GM12878 (cell line): ENCODE measurements around the gene SARDH. TPM values are rescaled to one million over a fixed set of nuclear protein-coding genes. Genes with fewer than 3 reads are reported as not detected.

ENCODE experiments used
- ATAC-seq: fragments of 200-7000 bp; cut with Tn5 transposase; 3 replicates; pipeline ENCODE4 v1.9.1; 2020; ENCODE audit warnings: mild to moderate bottlenecking, moderate library complexity
- BruUV-seq: library from RNA; stranded (reverse); fragments of 400-500 nt; replicated peaks from 2 replicates; lab custom pipeline; 2021; lab: Mats Ljungman, UMichigan
- CTCF ChIA-PET: fragments of 300-600 bp; sonication (Branson Sonifier 250); formaldehyde crosslinking; extraction: SDS; loops from one replicate; lab custom pipeline; 2021; ENCODE audit warnings: inconsistent platforms; lab: Yijun Ruan, JAX
- POLR2A ChIA-PET: fragments of 350-600 bp; formaldehyde crosslinking; extraction: SDS; loops from one replicate; lab custom pipeline; 2021; ENCODE audit warnings: inconsistent platforms; lab: Charles Lee
- RAD21 ChIA-PET: fragments of 300-600 bp; sonication (Branson Sonifier 250); formaldehyde crosslinking; loops from one replicate; lab custom pipeline; 2023; ENCODE audit warnings: antibody characterized with exemption; ENCODE audit not compliant: unreplicated experiment; lab: Charles Lee
- SMC1A ChIA-PET: fragments of 300-600 bp; sonication (Branson Sonifier 250); formaldehyde crosslinking; loops from one replicate; lab custom pipeline; 2023; ENCODE audit not compliant: unreplicated experiment, uncharacterized antibody; lab: Charles Lee
- DNase-seq: peaks from one replicate; pipeline ENCODE4 v3.0.0-alpha.2; 2011; ENCODE audit warnings: low read depth, low spot score
- FAIRE-seq: peaks from 3 replicates; lab custom pipeline; 2011; peaks lifted over from hg19 to GRCh38; lab: Jason Lieb, UNC
- H2AFZ ChIP-seq: 2 replicates; pipeline ENCODE4 v1.6.0; 2011; ENCODE audit warnings: low read depth, low read length, control low read depth; ENCODE audit not compliant: control insufficient read depth
- H3K27ac ChIP-seq: 2 replicates; pipeline ENCODE4 v1.5.1; 2011; ENCODE audit warnings: control low read depth; ENCODE audit not compliant: control insufficient read depth, insufficient read depth
- H3K27me3 ChIP-seq, 2 experiments: replicated peaks in 1 of 2; 2 replicates each; pipeline versions ENCODE4 v1.6.0 to v1.6.1; 2011; ENCODE audit warnings: low read length in 1 of 2; ENCODE audit not compliant: control insufficient read depth in 2 of 2, insufficient read depth in 2 of 2
- H3K36me3 ChIP-seq, 2 experiments: 2 replicates each; pipeline ENCODE4 v1.5.1; 2011; ENCODE audit warnings: low read length in 1 of 2; ENCODE audit not compliant: control insufficient read depth in 2 of 2, insufficient read depth in 2 of 2
- H3K4me1 ChIP-seq: 2 replicates; pipeline ENCODE4 v1.6.1; 2011; ENCODE audit warnings: mild to moderate bottlenecking, low read length, moderate library complexity, mixed read lengths; ENCODE audit not compliant: control insufficient read depth, insufficient read depth
- H3K4me2 ChIP-seq: 2 replicates; pipeline ENCODE4 v1.6.0; 2011; ENCODE audit warnings: control low read depth; ENCODE audit not compliant: control insufficient read depth, insufficient read depth
- H3K4me3 ChIP-seq: fragments of 200-600 bp; sonication (generic); 2 replicates; pipeline ENCODE4 v1.5.1; 2016
- H3K79me2 ChIP-seq: 2 replicates; pipeline ENCODE4 v1.6.0; 2011; ENCODE audit warnings: low read length; ENCODE audit not compliant: control insufficient read depth, insufficient read depth
- H3K9ac ChIP-seq: 2 replicates; pipeline ENCODE4 v1.8.0; 2011; ENCODE audit warnings: low read length, control low read depth, mixed read lengths; ENCODE audit not compliant: control insufficient read depth, insufficient read depth
- H3K9me3 ChIP-seq: replicated peaks from 3 replicates; pipeline ENCODE4 v1.5.1; 2011; ENCODE audit warnings: mild to moderate bottlenecking, low read length; ENCODE audit not compliant: control insufficient read depth, insufficient read depth
- H4K20me1 ChIP-seq: 2 replicates; pipeline ENCODE4 v1.6.0; 2011; ENCODE audit not compliant: control insufficient read depth, insufficient read depth
- CREM ChIP-seq: IDR thresholded peaks from 2 replicates; pipeline ENCODE4 v1.6.1; 2014; ENCODE audit warnings: antibody characterized with exemption, low read depth
- FOXM1 ChIP-seq: IDR thresholded peaks from 2 replicates; pipeline ENCODE4 v1.6.1; 2012; ENCODE audit warnings: low read depth, mild to moderate bottlenecking, inconsistent platforms, low read length, moderate library complexity
- SMAD1 ChIP-seq: fragments of 450-650 bp; IDR thresholded peaks from 2 replicates; pipeline ENCODE4 v1.6.1; 2018; ENCODE audit warnings: mild to moderate bottlenecking, low read depth; ENCODE audit not compliant: partially characterized antibody
- SMC3 ChIP-seq: IDR thresholded peaks from 2 replicates; pipeline ENCODE4 v1.6.1; 2011; ENCODE audit warnings: low read length, improper control_type of control experiment, borderline replicate concordance
- SP1 ChIP-seq: IDR thresholded peaks from one replicate; pipeline ENCODE4 v1.6.1; 2011; ENCODE audit warnings: low read depth, low read length
- USF2 ChIP-seq: IDR thresholded peaks from 2 replicates; pipeline ENCODE4 v1.6.1; 2011; ENCODE audit warnings: low read depth, low read length, improper control_type of control experiment, borderline replicate concordance
- WGBS: methylation state at CpG from one replicate; pipeline ENCODE4 v1.1.6; 2016; ENCODE audit warnings: low lambda C conversion rate; ENCODE audit not compliant: insufficient replicate concordance, insufficient coverage; ENCODE audit errors: missing lambda C conversion rate; 5-methylcytosine and 5-hydroxymethylcytosine counted together
- in situ Hi-C: fragments of 300-500 bp; cut with MboI; formaldehyde crosslinking; loops from 9 replicates; pipeline ENCODE4 v1.14.3; 2018; ENCODE audit warnings: mixed read lengths
- intact Hi-C: fragments of 100-400 bp; cut with micrococcal nuclease; formaldehyde crosslinking; loops from one replicate; pipeline ENCODE4 v1.14.2; 2022; ENCODE audit not compliant: unreplicated experiment
- polyA plus RNA-seq, 11 experiments: library from polyadenylated mRNA; depleted of rRNA in 4 of 11; unstranded in 6 of 11; stranded (reverse) in 5 of 11; fragments of >200 nt; fragmentation: Nextera tagmentation in 4 of 11; fragmentation: Illumina TruSeq in 1 of 11; extraction: Ambion mirVana in 4 of 11; extraction: Trizol in 1 of 11; gene quantifications; 1 replicate in 1 of 11; 2 replicates in 10 of 11; pipeline versions ENCODE4 v1.2.1 to v1.2.3, GENCODE V29; 2011 to 2016; ENCODE audit warnings: inconsistent platforms in 2 of 11, missing spikeins in 2 of 11, low read depth in 1 of 11
- total RNA-seq, 4 experiments: library from RNA; depleted of rRNA in 3 of 4; stranded (reverse); fragments of >200 nt in 3 of 4; fragmentation: Illumina TruSeq in 1 of 4; extraction: Trizol in 1 of 4; gene quantifications; 2 replicates each; pipeline versions ENCODE4 v1.2.1 to v1.2.3, GENCODE V29; 2013 to 2021

The SARDH gene
- total and polyA plus RNA-seq, 10 of the 15 experiments (the other 5 are each of a cell fraction or from before 2014, with no cell fraction given) = 0.03 to 0.15 (median 0.10) TPM; not detected in 6

DNA sequence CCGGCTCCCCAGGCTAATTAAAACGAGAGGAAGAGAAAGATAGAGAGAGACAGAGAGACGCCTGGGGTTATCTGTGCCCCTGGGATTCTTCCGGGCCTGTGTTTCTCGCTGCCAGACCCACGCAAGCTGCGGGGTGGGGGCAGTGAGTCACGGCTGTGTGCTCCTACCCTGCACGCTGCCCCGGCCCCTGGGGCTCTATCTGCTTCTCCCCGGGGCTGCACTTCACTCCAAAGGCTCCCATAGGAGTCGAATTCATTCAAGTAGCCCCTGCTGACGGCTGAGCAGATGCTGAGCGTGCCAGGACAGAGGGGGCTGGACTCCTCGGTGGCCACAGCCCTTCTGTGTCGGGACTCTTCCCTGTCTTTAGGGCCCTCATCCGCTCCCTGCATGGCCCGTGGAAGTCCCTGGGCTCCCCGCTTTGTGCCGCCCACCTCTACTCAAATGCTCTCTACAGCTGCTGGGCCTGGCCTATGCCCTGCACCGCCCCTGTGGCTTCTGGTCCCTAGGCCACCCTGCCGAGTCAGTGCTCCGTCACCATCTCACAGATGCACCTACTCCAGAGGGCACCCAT is 22.8 kb downstream of the SARDH start:
- 17% methylated on average over 22 of the region's 23 CpGs for WGBS
- in situ Hi-C loops = no loop called here
- RAD21 ChIA-PET = no interaction called here

More for the DNA sequence above, 22.8 kb downstream of the SARDH start:
- BruUV-seq = no TSS peak
- ChIA-PET CTCF (no interaction called here), SMC1A (no interaction called here), POLR2A (no interaction called here)
- DNase-seq = no peak
- H4K20me1 ChIP-seq = no peaks in the 10 kb centered on the region
- no peak for ATAC-seq
- no peak overlapping the region for H2AFZ ChIP-seq
- no peak for TF ChIP-seq SMC3
- TF ChIP-seq SP1 = no peak
- no peak for TF ChIP-seq SMAD1
- no peak for TF ChIP-seq CREM
- TF ChIP-seq USF2 = no peak
- no peak for TF ChIP-seq FOXM1
- TF ChIP-seq, all 136 proteins: peak for 0
- H3K4me2 ChIP-seq = no peak overlapping the region
- intact Hi-C loops = no loop called here
- no peak overlapping the region for H3K9ac ChIP-seq
- H3K79me2 ChIP-seq = no peaks in the 10 kb centered on the region
- FAIRE-seq = no peak
- no peaks in the 10 kb centered on the region; the same call in 2 of the 3 replicates for H3K9me3 ChIP-seq
- H3K36me3 ChIP-seq = no peaks in the 10 kb centered on the region
- no peak overlapping the region for H3K4me3 ChIP-seq
- H3K27ac ChIP-seq = no peak overlapping the region
- H3K27me3 ChIP-seq = peaks cover 0 to 1% of the 10 kb centered on the region in 2 experiments; a peak in 3 of 4 replicates
- no peaks in the 10 kb centered on the region for H3K4me1 ChIP-seq
